AG08395 (cell line): ENCODE measurements around the gene PCDHA1.

Experiments used
- DNase-seq: peaks from one replicate; pipeline ENCODE4 v3.0.0; 2012; ENCODE audit warnings: mixed read lengths, low spot score

The PCDHA1 gene

GRCh38 chr5:140923601-140924000 lies 137.7 kb downstream of the PCDHA1 start:
- no peak for DNase-seq

- no peak for DNase-seq
Measured at GRCh38 chr5:140925806-140926442, 140.0 kb downstream of the PCDHA1 start, which contains the start of gene PCDHAC1. Gene PCDHAC1 (plus strand): TSS chr5:140926299. CDS start chr5:140926893, 594 bp downstream.

- DNase-seq: peak; percentile 49
Measured at GRCh38 chr5:140926443-140927227, 140.7 kb downstream of the PCDHA1 start.

- no peak for DNase-seq
Measured at GRCh38 chr5:140927228-140927573, 141.3 kb downstream of the PCDHA1 start.

GRCh38 chr5:140934964-140935606 lies 149.1 kb downstream of the PCDHA1 start:
- DNase-seq: no peak

- DNase-seq: no peak
Measured at GRCh38 chr5:140946578-140946977, 160.6 kb downstream of the PCDHA1 start.

GRCh38 chr5:140951636-140952035 lies 165.7 kb downstream of the PCDHA1 start:
- DNase-seq: no peak

- no peak for DNase-seq
Measured at GRCh38 chr5:140953234-140953633, 167.3 kb downstream of the PCDHA1 start.

GRCh38 chr5:140962190-140962589 lies 176.2 kb downstream of the PCDHA1 start:
- no peak for DNase-seq

GRCh38 chr5:140964356-140964755 lies 178.4 kb downstream of the PCDHA1 start:
- no peak for DNase-seq

- DNase-seq: no peak
Measured at GRCh38 chr5:140965905-140966292, 180.0 kb downstream of the PCDHA1 start.

GRCh38 chr5:140966293-140967225 lies 180.6 kb downstream of the PCDHA1 start, which contains the start of gene PCDHAC2:
Gene PCDHAC2 (plus strand): TSS chr5:140966476. CDS start chr5:140966767, 291 bp downstream.
- peak; percentile 5 for DNase-seq

GRCh38 chr5:140967226-140967893 lies 181.4 kb downstream of the PCDHA1 start:
- no peak for DNase-seq

GRCh38 chr5:140969880-140970279 lies 183.9 kb downstream of the PCDHA1 start:
- DNase-seq: no peak

- no peak for DNase-seq
Measured at GRCh38 chr5:140973550-140973949, 187.6 kb downstream of the PCDHA1 start.

- no peak for DNase-seq
Measured at GRCh38 chr5:140977003-140977402, 191.1 kb downstream of the PCDHA1 start.

- no peak for DNase-seq
Measured at GRCh38 chr5:140978260-140978659, 192.3 kb downstream of the PCDHA1 start.

- DNase-seq: no peak
Measured at GRCh38 chr5:140978983-140979382, 193.0 kb downstream of the PCDHA1 start.

- DNase-seq: no peak
Measured at GRCh38 chr5:140982083-140982716, 196.3 kb downstream of the PCDHA1 start.

- no peak for DNase-seq
Measured at GRCh38 chr5:140986117-140986521, 200.2 kb downstream of the PCDHA1 start.

GRCh38 chr5:140988100-140988499 lies 202.2 kb downstream of the PCDHA1 start:
- DNase-seq: no peak
